ENCODE results near the gene HAUS8. TPM values are rescaled to one million over a fixed set of nuclear protein-coding genes. Genes with fewer than 3 reads are reported as not detected.

HAUS8 gene
- total RNA-seq, 2 experiments from 2014 or later = 47.3 to 74.1 TPM

DNA sequence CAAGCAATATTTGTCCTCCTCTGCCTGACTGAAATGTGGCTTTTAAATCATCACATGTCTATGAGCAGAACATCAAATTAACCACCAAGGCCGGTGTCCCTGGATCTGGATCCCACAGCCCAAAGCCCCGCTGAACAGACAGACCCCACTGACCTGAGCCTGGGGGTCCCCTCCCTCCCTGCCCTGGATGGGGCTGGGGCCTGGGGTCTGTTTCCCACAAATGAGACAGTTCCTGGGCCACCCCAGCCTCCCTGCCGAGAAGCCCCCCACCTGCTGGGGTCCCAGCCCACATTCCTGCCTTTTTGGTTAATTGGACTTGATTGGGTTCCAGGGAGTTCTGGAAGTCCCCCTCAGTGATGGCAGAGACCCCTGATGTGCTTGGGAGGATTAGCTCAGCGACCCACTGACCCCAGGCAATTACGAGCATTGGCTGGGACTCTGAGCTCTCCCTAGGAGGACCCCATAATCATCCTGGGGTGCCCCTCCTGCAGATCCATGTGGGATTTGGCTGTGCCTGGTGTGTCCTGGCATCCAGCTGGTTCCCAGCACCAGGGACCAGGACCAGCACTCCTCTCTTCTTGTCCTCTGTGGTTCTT is 29.2 kb downstream of the HAUS8 start:
- Histone ChIP-seq H2AFZ (ENCODE audit: low read length) (no peak overlapping the region), H3K27ac (ENCODE audit: low read depth, low read length, poor library complexity, severe bottlenecking) (no peak overlapping the region), H3K4me2 (ENCODE audit: low read length) (no peak overlapping the region), H3K9me3 (ENCODE audit: low read length) (no peaks in the 10 kb centered on the region), H3K9me2 (ENCODE audit: insufficient read depth, low read length) (no peaks in the 10 kb centered on the region), H3K4me1 (ENCODE audit: insufficient read depth, low read length, poor library complexity, severe bottlenecking) (no peaks in the 10 kb centered on the region), H3K4me3 (ENCODE audit: low read depth, low read length, poor library complexity, severe bottlenecking) (no peak overlapping the region), H4K20me1 (ENCODE audit: insufficient read depth, low read length) (no peaks in the 10 kb centered on the region), H3K79me2 (ENCODE audit: insufficient read depth, low read depth, low read length) (no peaks in the 10 kb centered on the region), H3K36me3 (ENCODE audit: insufficient read depth, low read length) (peaks cover 39% of the 10 kb centered on the region)
- no TSS peak for BruUV-seq (replicated peaks)
- DNase-seq (ENCODE audit: low spot score) = no peak
- POLR2A ChIA-PET = no interaction called here
- intact Hi-C loops (cut with micrococcal nuclease; ENCODE audit: unreplicated experiment) = no loop called here
- TF ChIP-seq EZH2phosphoT487 (IDR thresholded peaks at IDR 0.05; ENCODE audit: borderline replicate concordance, low read depth, low read length) = no peak
- TF ChIP-seq, protein P1, sequence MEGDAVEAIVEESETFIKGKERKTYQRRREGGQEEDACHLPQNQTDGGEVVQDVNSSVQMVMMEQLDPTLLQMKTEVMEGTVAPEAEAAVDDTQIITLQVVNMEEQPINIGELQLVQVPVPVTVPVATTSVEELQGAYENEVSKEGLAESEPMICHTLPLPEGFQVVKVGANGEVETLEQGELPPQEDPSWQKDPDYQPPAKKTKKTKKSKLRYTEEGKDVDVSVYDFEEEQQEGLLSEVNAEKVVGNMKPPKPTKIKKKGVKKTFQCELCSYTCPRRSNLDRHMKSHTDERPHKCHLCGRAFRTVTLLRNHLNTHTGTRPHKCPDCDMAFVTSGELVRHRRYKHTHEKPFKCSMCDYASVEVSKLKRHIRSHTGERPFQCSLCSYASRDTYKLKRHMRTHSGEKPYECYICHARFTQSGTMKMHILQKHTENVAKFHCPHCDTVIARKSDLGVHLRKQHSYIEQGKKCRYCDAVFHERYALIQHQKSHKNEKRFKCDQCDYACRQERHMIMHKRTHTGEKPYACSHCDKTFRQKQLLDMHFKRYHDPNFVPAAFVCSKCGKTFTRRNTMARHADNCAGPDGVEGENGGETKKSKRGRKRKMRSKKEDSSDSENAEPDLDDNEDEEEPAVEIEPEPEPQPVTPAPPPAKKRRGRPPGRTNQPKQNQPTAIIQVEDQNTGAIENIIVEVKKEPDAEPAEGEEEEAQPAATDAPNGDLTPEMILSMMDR (conservative IDR thresholded peaks at IDR 0.05; ENCODE audit: low read length) = no peak
- CTCF ChIA-PET (ENCODE audit: unreplicated experiment) = no interaction called here

DNA sequence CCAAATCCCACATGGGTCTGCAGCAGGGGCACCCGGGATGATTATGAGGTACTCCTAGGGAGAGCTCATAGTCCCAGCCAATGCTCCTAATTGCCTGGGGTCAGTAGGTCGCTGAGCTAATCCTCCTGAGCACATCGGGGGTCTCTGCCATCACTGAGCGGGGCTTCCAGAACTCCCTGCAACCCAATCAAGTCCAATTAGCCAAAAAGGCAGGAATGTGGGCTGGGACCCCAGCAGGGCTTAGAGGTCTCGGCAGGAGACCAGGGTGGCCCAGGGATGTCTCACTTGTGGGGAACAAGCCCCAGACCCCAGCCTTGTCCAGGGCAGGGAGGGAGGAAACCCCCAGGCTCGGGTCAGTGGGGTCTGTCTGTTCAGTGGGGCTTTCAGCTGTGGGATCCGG is 31.5 kb downstream of the HAUS8 start:
- no TSS peak for BruUV-seq (replicated peaks)

DNA sequence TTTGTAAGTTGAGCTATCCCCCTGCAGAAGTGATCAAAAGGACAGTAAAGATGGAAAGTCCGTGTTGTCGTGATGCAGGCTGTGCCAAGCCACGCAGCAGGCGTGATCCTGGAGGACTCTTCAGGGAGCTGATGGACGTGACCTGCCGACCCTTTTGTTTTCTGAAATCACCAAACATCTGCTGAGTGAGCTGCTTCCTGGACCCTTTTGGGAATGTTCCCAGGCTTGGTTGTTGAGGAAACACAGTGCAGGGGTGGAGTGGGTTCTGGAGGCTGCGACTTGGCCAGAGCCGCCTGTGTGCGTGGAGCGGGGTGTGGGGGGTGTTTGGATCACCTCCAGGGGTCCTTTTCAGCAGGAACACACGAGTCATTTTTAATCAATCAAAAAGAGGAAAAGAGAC is 33.3 kb downstream of the HAUS8 start:
- intact Hi-C loops (cut with micrococcal nuclease; ENCODE audit: unreplicated experiment) = no loop called here
- no TSS peak for BruUV-seq (replicated peaks)
- Histone ChIP-seq H3K9me3 (ENCODE audit: low read length) (no peaks in the 10 kb centered on the region), H2AFZ (ENCODE audit: low read length) (no peak overlapping the region), H3K4me3 (ENCODE audit: low read depth, low read length, poor library complexity, severe bottlenecking) (no peak overlapping the region), H4K20me1 (ENCODE audit: insufficient read depth, low read length) (no peaks in the 10 kb centered on the region), H3K27ac (ENCODE audit: low read depth, low read length, poor library complexity, severe bottlenecking) (no peak overlapping the region), H3K79me2 (ENCODE audit: insufficient read depth, low read depth, low read length) (no peaks in the 10 kb centered on the region), H3K9me2 (ENCODE audit: insufficient read depth, low read length) (no peaks in the 10 kb centered on the region), H3K4me1 (ENCODE audit: insufficient read depth, low read length, poor library complexity, severe bottlenecking) (no peaks in the 10 kb centered on the region), H3K36me3 (ENCODE audit: insufficient read depth, low read length) (no peaks in the 10 kb centered on the region), H3K4me2 (ENCODE audit: low read length) (no peak overlapping the region)
- TF ChIP-seq EZH2phosphoT487 (IDR thresholded peaks at IDR 0.05; ENCODE audit: borderline replicate concordance, low read depth, low read length) = no peak
- TF ChIP-seq, protein P1 (conservative IDR thresholded peaks at IDR 0.05; ENCODE audit: low read length) = no peak
- POLR2A ChIA-PET = no interaction called here
- DNase-seq (ENCODE audit: low spot score) = no peak
- CTCF ChIA-PET (ENCODE audit: unreplicated experiment) = no interaction called here

More for the DNA sequence above, 31.5 kb downstream of the HAUS8 start:
- no peak overlapping the region for H2AFZ ChIP-seq (ENCODE audit: low read length)
- DNase-seq (ENCODE audit: low spot score) = no peak
- no peaks in the 10 kb centered on the region for H3K9me3 ChIP-seq (ENCODE audit: low read length)
- H3K4me2 ChIP-seq (ENCODE audit: low read length) = no peak overlapping the region
- H4K20me1 ChIP-seq (ENCODE audit: insufficient read depth, low read length) = no peaks in the 10 kb centered on the region
- H3K27ac ChIP-seq (ENCODE audit: low read depth, low read length, poor library complexity, severe bottlenecking) = no peak overlapping the region
- intact Hi-C loops (cut with micrococcal nuclease; ENCODE audit: unreplicated experiment) = no loop called here
- ChIA-PET CTCF (ENCODE audit: unreplicated experiment) (no interaction called here), POLR2A (no interaction called here)
- no peaks in the 10 kb centered on the region for H3K4me1 ChIP-seq (ENCODE audit: insufficient read depth, low read length, poor library complexity, severe bottlenecking)
- no peaks in the 10 kb centered on the region for H3K9me2 ChIP-seq (ENCODE audit: insufficient read depth, low read length)
- no peak overlapping the region for H3K4me3 ChIP-seq (ENCODE audit: low read depth, low read length, poor library complexity, severe bottlenecking)
- TF ChIP-seq, protein P1 (conservative IDR thresholded peaks at IDR 0.05; ENCODE audit: low read length) = no peak
- no peak for TF ChIP-seq EZH2phosphoT487 (IDR thresholded peaks at IDR 0.05; ENCODE audit: borderline replicate concordance, low read depth, low read length)
- peaks cover 17% of the 10 kb centered on the region for H3K36me3 ChIP-seq (ENCODE audit: insufficient read depth, low read length)
- no peaks in the 10 kb centered on the region for H3K79me2 ChIP-seq (ENCODE audit: insufficient read depth, low read depth, low read length)
